Superior temporal gyrus (tissue), 1 donor: ENCODE results near the gene CNOT8.
A peak's percentile ranks its signal among the peaks of the same experiment; 100 is the strongest.
"Not testable (repeated sequence)": the region's sequence is repeated elsewhere in the genome, so short reads cannot be mapped to it uniquely, and the experiment has no call there.

ENCODE experiments used
- DNase-seq: peaks from one replicate; pipeline ENCODE4 v3.0.0-alpha.2; 2016; ENCODE audit errors: extremely low spot score

CNOT8 gene

DNA sequence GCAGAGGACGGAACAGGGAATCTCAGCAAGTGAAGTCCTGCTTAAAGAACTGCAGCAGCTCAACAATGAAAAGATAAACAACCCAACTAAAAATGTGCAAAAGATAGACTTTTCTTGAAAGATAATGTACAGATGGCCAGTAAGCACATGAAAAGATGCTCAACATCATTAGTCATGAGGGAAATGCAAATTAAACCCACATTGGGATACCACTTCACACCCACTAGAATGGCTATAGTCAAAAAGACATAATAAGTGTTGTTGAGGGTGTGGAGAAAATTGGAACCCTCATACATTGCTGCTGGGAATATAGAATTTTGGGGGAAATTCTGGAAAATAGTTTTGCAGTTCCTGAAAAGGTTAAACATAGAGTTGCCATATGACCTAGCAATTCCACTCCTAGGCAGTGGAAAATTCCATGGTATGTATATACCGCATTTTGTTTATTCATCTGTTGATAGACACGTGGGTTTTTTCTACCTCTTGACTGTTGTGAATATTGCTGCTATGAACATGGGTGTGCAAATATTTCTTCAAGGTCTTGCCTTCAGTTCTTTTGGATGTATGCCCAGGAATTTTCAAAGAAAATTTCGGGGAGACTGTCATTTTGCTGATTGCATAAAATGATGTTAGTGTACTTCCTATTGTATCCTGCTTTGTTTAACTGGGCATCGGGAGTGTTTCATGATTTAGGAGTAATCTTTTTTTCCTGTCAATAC is 7.2 kb downstream of the CNOT8 start:
- peak; percentile 44 for DNase-seq

DNA sequence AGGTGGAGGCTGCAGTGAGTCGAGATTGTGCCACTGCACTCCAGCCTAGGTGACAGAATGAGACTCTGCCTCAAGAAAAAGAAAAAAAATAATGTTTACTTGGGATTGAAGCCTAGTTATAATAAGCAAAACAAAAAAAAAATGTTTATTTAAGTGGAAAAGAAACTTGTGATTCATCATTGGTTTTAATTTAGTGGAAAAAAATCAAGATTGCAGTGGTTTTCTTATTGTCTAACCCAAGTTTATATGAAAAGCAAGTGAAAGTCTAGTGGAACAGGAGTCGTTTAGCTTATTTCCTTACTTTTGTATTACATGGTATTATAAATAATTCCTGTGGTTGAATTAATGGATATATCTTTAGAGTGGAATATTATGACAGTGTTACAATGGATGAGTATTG is 8.4 kb downstream of the CNOT8 start:
- DNase-seq = no peak

DNA sequence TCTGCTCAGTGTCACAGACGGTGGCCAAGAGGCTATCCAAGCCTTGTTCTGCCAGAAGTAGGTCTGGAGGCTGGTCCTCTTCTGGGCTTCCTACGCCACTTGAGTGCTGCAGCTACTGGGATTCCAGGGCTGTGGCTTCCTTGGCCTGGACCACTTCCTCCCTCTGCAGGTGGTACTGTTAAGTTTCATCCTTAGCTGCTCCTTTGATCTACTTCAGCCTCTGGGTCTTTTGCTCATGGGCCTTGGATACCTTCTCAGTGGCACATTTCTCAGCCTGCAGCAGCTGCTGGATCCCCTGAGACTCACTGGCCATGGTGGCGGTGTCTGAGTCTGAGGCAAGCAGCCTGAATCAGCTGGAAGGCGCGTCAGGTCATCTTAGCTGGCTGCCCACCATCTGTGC is 10.3 kb downstream of the CNOT8 start:
- no peak for DNase-seq

DNA sequence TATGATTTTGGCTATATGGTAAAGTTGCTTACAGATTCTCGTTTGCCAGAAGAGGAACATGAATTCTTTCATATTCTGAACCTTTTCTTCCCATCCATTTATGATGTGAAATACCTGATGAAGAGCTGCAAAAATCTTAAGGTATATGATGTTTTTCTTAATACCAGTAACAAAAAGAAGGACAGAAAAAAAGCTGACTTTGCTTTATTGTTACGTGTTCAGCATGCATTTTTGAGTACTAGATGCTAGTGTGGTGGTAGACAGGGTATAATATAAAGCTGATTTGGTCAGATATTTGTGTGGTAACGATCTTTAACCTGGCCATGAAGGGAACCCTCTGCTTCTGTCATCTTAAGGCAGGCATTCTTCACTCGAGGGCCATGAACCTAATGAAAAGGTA is 13.3 kb downstream of the CNOT8 start:
- no peak for DNase-seq

DNA sequence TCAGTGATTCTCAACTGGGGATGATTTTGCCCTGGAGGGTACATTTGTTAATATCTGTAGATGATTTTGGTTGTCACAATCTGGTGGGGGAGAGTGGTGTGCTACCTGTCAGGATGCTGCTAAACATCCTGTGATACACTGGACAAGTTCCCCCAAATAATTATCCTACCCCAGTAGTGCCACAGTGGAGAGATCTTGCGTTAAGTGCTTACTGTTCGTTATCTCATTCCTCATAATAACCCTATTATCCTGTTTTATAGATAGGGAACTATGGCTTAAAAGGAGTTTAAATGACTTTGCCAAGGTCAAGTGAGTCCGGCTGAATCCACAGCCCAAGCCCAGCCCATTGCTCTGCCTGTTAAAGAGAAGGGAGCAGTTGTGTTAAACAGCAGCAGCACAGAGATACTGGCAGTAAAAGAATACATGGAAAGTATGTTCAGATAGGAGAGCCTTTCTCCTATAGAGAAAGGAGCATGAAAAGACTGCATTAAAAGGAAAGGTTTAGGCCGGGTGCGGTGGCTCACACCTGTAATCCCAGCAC is 15.4 kb downstream of the CNOT8 start:
- no peak for DNase-seq

DNA sequence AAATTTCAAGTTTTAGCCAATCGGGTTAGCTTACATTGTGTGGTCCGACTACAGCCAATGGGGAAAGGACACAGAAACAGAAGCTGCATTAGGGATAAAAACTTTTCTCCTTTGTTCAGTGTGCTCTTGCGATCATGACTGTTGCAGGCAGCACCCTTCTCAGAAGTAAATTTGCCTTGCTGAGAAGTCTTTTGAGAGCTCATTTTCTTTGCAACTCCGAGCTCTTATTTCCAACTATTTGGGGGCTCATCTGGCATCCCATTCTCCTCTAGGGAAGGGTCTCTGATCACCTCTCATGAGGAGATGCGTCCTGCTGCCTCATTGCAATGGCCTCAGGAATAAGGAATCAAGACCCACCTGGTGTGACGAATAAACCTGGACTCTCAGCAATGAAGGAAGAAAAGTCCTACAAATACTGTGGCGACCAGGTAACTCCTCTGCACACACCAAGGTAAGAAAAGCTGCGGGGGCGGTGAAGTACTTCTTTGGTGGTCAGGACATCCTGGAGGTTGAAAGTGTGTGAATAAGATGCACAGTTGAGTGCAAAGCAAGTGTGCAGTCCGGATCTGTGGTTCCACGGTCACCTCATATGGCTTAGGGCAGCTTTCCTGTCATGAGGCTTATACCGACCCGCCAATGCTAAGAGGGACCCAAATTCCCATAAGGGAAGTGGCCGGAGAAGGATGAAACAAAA is 20.4 kb downstream of the CNOT8 start:
- DNase-seq = no peak

DNA sequence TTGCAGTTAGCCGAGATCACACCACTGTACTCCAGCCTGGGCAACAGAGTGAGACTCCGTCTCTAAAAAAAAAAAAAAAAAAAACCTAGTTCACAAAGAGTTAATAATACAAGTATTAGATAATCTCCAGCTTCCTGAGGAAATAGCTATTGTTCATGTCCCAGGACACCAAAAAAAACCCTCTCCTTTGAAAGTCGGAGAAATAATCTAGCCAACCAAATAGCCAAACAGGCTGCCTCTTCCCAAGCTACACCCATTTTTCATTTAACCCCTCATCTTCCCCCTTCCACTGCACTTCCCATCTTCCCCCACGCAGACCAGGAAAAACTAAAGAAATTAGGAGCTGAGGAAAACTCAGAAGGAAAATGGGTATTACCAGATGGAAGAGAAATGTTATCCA is 23.6 kb downstream of the CNOT8 start:
- DNase-seq = no peak

DNA sequence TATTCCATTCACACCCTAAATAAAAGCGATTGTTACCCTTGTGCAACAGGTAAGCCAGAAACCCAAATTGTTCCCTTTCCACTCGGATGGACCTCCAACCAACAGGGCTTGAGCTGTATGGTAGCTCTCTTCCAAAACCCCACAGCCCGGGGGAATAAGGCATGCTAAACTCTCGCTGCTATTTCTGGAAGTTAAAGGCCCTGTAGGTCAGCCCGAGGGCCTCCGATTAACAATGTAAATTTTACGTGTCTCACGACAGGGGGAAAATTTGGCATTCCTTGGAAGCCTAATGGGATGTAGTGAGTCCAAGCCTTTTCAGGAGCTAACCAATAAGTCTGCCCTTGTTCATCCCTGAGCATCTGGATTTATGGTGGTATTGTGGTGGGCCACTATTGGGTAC is 26.0 kb downstream of the CNOT8 start:
- no peak for DNase-seq

DNA sequence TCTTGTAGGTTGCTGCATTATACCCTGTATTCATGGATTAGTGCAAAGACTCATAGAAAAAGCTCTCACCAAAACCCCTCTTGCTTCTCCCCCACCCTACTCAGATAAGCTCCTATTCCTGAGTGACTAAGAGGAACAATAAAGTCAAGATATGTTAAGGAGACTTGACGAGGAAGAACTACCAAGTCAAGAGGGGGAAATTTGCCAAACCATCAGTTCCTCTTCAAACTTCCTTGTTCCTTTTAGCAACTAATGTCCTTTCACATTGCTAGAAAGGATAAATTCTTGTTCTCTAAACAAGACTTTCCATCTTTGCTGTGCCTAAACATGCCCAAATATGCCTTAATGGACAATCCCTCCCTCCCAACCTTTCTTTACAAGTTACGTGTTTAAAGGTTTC is 27.0 kb downstream of the CNOT8 start:
- no peak for DNase-seq

DNA sequence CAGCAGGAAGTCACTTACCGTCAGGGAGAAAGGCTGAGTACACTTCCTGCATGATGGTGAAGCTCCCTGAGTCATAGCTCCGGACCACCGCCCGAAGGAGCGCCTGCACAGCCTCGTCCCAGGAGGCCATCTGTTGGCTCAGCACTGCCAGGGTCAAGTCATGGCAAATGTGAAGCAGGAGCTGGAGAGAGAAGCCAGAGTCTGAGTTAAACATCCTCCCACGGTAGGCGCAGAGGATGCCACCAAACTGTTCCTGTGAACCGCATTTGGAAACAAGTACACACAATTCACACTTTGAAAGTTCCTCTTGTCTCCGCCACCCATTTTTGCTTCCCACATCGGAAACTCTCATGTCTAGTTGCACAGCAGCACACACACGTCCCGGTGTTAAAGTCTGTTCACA is 33.9 kb downstream of the CNOT8 start:
- peak; percentile 36 for DNase-seq

DNA sequence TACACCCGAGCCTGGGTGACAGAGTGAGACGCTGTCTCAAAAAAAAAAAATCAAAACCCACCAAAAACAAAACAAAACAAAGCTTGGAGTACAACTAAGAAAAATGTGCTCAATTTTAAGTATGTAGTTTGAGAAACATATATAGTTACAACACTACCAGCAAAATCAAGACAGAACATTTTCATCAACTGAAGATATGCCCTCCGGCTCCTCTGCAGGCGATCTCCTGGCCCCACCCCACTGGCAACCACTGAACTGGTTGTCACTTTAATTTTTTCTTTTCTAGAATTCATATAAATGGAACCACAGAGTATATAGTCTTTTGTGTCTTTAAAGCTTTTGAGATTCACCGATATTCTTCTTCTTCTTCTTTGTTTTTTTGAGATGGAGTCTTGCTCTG is 35.0 kb downstream of the CNOT8 start:
- no peak for DNase-seq

DNA sequence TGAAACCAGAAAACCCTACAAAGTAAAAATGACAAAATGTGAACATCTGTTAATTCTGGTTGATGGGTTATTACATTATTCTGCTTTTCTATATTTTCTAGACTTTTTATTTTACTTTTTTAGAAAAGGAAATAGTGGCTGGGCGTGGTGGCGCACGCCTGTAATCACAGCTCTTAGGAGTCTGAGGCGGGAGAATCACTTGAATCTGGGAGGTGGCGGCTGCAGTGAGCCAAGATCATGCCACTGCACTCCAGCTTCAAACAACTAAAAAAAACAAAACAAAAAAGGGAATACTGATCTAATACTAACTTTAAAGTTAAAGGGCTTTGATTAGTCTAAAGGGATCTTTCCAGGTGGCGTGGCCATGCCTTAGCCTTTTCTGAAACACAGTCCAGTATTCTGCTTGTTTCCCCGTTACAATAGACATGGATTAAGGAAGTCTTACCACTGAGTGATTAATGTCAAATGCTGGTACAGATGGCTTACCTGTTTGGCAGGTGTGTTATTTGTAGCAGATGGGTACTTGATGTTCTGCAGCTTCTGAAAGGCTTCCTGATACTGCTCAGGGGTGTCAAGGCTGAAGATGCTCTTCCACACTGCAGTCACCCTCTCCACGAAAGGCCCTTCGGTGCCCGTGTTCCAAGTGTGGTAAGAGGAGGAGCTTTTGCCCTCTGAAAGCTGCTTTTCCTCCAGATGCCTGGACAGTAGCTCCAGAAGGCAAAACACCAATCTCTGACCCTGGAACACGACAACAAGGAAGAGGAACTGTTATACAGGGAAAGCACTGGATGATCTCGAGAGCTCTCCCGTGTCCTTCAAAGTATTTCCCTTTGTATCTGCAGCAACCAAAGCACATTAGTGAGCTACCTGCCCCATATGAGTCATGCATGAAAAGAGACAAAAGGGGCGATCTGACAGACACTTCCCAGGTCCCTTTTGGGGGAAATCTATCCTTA is 37.5 kb downstream of the CNOT8 start:
- DNase-seq = no peak

DNA sequence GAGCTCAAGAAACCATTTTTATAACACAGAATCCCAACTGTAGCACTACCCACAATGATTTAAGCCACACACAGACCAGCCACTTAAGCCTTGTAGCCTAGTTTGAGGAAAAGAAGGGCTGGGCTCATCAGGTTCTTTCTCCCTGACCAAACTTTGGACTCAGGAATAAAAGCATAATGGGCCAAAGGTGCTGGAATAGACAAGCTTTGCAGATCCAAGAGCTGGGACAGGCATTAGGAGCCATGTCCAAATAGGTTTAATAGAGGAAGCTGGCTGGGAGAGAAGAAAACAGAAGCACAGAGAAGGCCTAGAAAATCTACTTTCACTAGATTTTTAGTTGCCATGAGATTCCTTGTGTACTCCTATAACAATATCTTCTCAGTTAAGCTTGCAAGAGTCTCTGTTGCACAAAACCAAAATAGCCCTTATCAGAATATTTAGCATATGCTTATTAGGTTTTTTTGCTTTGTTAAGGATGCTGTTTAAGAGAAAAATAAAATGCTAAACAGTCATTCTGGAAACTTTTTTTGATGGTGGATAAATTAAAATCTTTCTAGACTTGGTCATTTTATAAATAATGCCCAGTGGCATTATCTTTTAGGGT is 38.2 kb downstream of the CNOT8 start:
- DNase-seq = no peak

DNA sequence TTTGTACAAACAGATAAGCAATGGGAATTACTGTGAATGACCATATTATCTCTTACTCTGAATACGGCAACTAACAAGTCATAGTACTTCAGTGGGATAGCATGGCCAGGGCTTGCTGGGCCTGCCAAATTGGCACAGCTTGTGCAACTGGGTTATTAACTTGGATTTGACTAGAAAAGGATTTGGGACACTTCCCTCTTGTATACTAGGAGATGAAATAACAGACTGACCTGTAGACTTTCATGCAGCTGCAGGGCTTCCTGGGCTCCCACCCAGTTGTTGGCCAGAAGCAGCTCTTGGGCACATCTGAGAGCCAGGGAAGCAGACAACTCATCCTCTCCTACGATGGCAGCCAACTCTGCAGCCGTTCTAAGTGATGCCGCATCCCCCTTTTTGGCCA is 39.8 kb downstream of the CNOT8 start:
- no peak for DNase-seq

DNA sequence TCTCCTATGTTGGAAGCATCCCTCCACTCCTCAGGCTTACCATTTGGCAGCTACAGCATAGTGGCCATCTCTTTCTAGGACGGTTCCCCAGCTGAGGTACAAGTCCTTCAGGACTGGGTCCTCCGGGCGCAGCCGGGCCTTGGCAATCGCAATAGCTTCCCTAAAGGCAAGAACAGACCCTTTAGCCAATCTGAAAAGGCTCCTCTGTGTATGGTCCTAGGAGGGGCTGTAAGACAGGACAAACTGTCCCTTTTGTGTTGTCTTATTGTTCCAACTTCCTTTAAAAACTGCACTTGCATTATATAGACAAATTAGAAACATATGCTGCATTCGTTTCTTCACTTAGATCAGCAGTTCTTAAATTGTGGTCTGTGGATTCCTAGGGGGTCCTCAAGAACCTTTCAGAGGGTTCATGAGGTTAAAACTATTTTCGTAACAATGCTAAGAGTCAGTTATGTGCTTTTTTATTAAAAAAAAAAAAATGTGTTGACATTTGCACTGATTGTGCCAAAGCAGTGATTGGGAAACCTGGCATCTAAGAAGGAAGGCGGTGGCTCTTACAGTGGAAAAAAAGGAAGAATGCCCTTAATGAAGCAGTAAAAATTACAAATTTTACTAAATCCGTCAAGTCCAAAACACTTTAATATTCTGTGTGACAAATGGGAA is 40.9 kb downstream of the CNOT8 start:
- no peak for DNase-seq

DNA sequence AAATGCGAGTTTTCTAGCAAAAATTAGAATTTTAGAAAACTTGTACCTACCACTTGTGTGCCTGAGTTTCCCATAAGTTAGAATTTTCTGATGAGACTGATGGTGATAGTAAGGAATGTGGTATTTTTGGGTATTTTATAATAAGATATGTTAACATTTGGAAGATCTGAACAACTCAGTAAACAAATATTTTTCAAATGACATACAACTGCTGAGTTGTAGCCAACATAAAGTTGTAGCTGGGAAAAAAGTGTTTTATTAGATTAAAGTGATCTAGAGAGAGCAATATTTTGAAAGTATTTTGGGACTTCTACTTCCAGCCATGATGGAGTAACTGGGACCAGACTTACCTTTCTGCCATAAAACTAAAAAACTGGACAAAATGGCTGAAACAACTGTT is 41.6 kb downstream of the CNOT8 start:
- DNase-seq = no peak

DNA sequence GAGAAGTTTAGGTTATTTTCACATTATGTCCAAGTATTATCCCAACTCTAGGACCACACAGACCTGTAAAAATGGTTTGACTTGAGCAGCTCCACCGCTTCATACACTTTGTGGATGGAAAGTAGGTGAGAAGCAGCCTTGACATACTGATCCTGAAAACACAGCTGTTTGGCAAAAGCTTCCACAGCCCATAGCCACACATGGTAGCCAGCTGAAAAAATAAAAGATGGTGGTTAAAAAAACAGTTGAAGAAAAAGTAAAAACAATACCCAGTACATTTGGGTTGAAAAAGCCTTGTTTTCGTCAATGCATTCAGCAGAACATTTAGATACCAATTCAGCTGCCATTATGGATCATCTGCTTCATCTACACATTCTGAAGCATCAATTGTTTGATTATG is 42.8 kb downstream of the CNOT8 start:
- no peak for DNase-seq

DNA sequence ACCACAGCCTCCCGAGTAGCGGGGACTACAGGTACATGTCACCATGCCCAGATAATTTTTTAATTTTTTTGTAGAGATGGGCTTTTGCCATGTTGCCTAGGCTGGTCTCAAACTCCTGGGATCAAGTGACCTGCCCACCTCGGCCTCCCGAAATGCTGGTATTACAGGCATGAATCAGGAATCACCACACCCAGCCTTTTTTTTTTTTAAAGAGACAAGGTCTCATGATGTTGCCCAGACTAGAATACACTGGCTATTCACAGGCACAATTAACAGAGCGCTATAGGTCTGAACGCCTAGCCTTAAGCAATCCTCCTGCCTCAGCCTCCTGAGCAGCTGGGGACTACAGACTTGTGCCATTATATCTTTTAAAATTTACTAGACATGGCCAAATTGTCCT is 43.5 kb downstream of the CNOT8 start:
- no peak for DNase-seq

DNA sequence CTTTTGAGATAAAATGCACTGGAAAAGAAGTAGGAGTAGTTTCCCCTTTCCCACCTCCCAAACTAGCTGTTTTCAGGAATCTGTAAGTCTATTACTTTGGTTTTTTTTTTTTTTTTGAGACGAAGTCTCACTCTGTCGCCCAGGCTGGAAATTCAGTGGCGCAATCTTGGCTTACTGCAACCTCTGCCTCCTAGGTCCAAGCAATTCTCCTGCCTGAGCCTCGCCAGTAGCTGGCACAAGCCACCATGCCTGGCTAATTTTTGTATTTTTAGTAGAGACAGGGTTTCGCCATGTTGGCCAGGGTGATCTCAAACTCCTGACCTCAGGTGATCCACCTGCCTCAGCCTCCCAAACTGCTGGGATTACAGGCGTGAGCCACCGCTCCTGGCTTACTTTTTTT is 47.2 kb downstream of the CNOT8 start:
- not testable (repeated sequence) for DNase-seq

DNA sequence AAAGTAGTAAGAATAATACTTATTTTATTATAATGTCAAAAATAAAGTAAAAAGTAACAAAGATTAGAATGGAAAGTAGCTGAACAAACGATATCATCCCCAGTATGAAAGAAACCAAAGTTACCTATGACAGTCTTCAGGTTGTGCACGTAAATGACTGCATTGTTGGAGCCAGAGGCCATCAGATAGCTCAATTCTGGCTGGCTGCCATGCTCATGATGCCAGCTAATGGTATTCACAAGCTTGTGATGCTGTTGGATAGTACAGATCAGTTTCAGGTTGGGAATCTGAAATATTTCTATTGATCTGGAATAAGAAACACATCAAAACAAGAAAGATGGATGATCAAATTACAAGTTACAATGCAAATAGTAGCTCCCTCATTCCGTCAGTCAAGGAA is 58.4 kb downstream of the CNOT8 start:
- no peak for DNase-seq

DNA sequence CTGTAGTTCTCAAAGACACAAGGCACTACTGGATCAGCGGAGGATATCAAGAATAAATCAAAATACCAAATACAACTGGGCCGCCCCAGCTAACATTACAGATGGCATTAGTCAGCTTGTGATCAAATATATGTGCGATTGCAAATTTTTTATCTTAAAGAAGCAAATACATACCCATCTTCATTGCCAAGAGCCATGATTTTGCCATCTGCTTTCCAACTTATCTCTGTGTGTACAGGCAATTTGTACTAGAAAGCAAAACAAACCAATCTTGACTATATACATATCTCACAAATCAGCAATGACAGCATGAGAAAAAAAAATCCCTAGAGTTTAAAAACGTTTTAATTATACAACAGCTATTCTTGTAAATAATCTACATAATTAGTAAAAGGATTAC is 59.3 kb downstream of the CNOT8 start:
- DNase-seq = no peak
